HL-60 (cell line): ENCODE measurements around the gene MAGI2.
"Not testable (repeated sequence)": the region's sequence is repeated elsewhere in the genome, so short reads cannot be mapped to it uniquely, and the experiment has no call there.

Source experiments
- GABPA ChIP-seq: IDR thresholded peaks from 2 replicates; pipeline ENCODE4 v1.6.1; 2012; ENCODE audit warnings: low read depth
- POLR2AphosphoS5 ChIP-seq: IDR thresholded peaks from 2 replicates; pipeline ENCODE4 v1.6.1; 2012; ENCODE audit warnings: low read depth
- SPI1 ChIP-seq: IDR thresholded peaks from 2 replicates; pipeline ENCODE4 v1.6.1; 2012; ENCODE audit warnings: low read depth, mild to moderate bottlenecking, borderline replicate concordance
- TF ChIP-seq, protein P1 (sequence below): IDR thresholded peaks from one replicate; pipeline ENCODE4 v1.5.1; 2011; ENCODE audit warnings: low read length, control low read depth, inconsistent platforms; ENCODE audit not compliant: insufficient read depth
- TF ChIP-seq, protein P2 (sequence below): IDR thresholded peaks from 2 replicates; pipeline ENCODE4 v1.6.1; 2012; ENCODE audit warnings: low read depth; ENCODE audit not compliant: insufficient replicate concordance

DNA sequence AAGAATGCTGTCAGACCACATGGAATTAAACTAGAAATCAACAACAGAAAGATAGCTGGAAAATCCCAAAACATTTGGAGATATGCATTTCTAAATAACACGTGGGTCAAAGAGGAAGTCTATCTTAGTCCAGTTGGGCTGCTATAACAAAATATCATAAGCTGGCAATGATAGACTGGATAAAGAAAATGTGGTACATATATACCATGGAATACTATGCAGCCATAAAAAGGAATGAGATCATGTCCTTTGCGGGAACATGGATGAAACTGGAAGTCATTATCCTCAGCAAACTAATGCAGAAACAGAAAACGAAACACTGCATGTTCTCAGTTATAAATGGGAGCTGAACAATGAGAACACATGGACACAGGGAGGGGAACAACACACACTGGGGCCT lies 1454.3 kb downstream of the MAGI2 start:
- TF ChIP-seq, protein P1, sequence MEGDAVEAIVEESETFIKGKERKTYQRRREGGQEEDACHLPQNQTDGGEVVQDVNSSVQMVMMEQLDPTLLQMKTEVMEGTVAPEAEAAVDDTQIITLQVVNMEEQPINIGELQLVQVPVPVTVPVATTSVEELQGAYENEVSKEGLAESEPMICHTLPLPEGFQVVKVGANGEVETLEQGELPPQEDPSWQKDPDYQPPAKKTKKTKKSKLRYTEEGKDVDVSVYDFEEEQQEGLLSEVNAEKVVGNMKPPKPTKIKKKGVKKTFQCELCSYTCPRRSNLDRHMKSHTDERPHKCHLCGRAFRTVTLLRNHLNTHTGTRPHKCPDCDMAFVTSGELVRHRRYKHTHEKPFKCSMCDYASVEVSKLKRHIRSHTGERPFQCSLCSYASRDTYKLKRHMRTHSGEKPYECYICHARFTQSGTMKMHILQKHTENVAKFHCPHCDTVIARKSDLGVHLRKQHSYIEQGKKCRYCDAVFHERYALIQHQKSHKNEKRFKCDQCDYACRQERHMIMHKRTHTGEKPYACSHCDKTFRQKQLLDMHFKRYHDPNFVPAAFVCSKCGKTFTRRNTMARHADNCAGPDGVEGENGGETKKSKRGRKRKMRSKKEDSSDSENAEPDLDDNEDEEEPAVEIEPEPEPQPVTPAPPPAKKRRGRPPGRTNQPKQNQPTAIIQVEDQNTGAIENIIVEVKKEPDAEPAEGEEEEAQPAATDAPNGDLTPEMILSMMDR = not testable (repeated sequence)
- TF ChIP-seq, protein P2, sequence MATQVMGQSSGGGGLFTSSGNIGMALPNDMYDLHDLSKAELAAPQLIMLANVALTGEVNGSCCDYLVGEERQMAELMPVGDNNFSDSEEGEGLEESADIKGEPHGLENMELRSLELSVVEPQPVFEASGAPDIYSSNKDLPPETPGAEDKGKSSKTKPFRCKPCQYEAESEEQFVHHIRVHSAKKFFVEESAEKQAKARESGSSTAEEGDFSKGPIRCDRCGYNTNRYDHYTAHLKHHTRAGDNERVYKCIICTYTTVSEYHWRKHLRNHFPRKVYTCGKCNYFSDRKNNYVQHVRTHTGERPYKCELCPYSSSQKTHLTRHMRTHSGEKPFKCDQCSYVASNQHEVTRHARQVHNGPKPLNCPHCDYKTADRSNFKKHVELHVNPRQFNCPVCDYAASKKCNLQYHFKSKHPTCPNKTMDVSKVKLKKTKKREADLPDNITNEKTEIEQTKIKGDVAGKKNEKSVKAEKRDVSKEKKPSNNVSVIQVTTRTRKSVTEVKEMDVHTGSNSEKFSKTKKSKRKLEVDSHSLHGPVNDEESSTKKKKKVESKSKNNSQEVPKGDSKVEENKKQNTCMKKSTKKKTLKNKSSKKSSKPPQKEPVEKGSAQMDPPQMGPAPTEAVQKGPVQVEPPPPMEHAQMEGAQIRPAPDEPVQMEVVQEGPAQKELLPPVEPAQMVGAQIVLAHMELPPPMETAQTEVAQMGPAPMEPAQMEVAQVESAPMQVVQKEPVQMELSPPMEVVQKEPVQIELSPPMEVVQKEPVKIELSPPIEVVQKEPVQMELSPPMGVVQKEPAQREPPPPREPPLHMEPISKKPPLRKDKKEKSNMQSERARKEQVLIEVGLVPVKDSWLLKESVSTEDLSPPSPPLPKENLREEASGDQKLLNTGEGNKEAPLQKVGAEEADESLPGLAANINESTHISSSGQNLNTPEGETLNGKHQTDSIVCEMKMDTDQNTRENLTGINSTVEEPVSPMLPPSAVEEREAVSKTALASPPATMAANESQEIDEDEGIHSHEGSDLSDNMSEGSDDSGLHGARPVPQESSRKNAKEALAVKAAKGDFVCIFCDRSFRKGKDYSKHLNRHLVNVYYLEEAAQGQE = not testable (repeated sequence)
- not testable (repeated sequence) for TF ChIP-seq GABPA, POLR2AphosphoS5, SPI1
